ENCODE measurements around the gene KCNJ10. TPM values are rescaled to one million over a fixed set of nuclear protein-coding genes. Genes with fewer than 3 reads are reported as not detected.
A peak's percentile ranks its signal among the peaks of the same experiment; 100 is the strongest.

KCNJ10 gene
- total RNA-seq, 1 donor from 2014 or later: not detected

- no peak for DNase-seq (ENCODE audit: low read depth)
These were observed 29.9 kb upstream of the KCNJ10 start for GRCh38 chr1:160099716-160100375.

DNA sequence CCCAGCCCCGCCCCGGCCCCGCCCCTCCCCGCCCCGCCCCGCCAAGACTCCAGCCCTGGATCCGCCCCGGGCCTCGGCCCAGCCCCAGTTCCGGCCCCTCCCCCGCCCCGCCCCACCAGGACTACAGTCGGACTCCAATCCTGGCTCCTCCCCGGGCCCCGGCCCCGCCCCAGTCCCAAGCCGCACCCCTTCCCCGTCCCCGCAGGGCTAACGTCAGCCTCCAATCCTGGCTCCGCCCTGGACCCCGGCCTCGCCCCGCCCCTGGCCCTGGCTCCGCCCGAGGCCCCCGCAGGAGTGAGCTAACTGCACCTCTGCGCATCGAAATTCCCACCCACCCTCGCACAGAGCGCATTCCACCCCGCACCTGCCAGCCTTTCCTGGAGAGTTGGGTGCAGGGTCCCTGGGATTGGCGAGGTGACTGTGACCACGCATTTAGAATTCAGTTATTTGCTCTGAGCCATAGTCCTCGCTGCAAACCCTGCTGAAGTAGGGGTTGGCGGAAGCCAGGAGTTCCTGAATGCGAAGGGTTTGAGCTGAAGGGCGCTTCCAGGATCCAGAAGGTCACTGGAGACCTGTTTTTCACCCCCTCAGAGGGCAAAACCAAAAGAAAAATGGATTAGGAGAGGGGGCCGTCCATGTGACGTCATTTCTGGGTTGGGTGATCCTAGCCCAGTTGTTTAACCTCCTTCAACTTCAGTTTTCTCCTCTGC, 29.0 kb upstream of the KCNJ10 start:
- peak; percentile 95 for DNase-seq (ENCODE audit: low read depth)

DNA sequence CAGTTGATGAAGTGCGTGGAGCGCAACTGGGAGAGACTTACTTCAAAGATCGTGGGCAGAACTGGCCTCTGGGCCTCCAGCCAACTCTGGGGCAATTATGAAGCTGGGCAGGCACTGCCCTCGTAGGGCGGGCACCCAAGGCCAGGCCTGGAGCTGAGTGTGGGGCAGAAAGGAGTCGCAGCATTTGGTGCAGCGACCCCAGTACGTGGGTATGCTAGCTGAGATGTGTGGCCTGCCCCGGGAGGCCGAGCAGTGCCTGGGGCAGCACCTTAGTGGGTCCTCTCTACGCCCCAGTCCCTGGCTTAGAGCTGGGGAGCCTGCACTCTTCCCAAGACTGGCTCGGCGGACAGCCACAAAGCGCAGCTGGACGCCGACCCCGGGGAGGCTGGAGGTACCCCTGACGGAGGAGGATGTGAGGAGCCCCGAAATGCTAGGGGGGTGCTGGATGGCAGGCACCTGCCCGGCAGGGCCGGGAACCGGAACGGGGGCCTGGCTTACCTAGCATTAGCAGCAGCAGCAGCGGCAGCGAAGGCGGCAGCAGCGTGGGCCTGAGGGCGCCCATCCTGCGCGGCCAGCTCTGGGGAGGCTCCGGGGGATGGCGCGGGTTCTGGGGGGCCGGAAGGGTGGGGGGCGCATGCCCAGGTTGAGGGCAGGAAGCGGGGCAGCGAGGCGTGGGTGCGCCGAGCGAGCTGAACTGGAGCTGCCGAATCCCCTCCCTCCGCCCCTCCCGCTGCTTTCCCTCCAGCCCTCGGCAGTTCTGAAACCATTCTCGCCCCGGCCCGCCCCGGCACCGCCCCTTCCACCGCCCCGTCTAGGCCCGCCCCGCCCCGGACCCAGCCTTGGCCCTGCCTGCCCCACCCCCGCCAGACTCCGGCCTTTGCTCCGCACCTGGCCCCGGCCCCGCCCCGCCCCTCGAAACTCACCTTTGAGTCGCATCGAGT, 28.2 kb upstream of the KCNJ10 start, which contains the start of gene IGSF8:
Gene IGSF8 (minus strand): TSS at position 709 of the 941 bp plus-strand sequence. CDS start 147 bp downstream, at position 562.
- peak; percentile 78 for DNase-seq (ENCODE audit: low read depth)

- no peak for DNase-seq (ENCODE audit: low read depth)
These were observed 27.4 kb upstream of the KCNJ10 start for GRCh38 chr1:160097151-160097910.

DNA sequence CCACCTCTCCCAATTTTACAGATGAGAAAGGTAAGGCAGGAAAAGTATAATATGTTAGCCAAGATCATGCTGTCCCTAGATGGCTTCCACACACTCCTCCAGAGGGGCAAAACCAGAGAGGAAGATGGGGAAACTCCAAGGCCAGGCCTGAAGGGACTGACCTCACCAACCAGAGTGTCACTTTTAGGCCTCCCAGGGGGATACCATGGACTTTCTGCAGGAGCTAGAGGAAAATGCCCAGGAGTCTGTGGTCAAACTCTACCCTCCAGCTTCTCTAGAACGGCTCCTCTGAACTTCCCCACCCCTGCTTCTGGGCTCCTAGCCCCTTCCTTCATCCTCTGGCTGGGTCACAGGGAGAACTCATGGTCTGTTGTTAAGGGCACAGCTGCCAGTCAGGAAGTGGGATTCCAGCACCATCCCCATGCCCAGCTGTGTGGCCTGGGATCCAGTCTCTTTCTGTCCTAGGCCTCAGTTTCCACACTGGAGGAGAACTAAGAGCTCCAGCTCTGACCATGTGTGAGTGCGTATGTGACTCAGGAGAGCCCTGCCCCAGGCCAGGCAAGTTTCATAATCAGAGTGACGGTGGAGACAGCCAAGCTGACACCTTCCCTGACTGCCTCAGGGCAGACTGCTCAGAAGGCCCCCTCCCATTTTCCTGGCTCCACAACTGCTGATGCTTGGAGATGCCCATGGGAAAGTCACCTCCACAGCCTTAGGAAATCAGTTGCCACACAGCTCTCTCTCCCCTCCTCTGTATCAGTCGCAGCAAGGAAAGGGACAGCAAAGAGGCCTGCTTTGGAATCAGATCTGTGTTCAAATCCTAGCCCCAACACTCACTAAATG, 26.5 kb upstream of the KCNJ10 start:
- no peak for DNase-seq (ENCODE audit: low read depth)

- no peak for DNase-seq (ENCODE audit: low read depth)
These were observed 25.6 kb upstream of the KCNJ10 start for GRCh38 chr1:160095382-160096105.

DNA sequence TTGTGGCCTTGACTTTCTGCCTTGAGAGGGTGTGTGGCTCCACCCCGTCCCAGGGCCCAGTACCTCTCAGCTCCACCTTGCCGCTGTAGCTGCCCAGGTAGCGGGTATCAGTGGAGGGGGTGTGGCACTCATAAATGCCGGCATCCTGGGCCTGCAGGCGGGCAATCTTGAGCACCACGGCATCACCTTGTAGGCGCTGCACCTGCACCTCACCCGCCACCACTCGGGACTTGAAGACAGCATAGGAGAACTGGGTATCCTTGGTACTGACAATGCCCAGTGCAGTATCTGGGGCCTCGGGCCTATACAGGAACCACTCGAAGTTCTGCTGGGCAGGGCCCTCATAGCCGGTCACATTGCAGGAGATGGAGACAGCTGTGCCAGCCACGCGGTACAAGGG, 24.8 kb upstream of the KCNJ10 start:
- DNase-seq (ENCODE audit: low read depth): no peak

DNA sequence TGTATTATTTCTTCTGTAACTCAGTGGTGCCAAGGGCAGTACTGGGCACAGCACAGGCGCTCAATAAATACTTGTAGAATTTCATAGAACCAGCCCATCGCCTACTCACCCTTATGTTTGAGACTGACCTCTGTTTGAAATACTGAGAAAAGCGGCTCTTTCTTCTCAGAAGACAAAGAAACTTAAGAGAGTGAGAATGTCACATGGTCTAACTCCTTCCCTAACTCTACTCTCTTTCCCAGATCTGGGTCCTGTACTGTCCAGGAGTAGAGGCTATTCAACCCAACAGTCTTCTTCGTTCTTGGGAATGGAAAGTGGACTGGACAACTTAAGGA, 24.3 kb upstream of the KCNJ10 start:
- no peak for DNase-seq (ENCODE audit: low read depth)

DNA sequence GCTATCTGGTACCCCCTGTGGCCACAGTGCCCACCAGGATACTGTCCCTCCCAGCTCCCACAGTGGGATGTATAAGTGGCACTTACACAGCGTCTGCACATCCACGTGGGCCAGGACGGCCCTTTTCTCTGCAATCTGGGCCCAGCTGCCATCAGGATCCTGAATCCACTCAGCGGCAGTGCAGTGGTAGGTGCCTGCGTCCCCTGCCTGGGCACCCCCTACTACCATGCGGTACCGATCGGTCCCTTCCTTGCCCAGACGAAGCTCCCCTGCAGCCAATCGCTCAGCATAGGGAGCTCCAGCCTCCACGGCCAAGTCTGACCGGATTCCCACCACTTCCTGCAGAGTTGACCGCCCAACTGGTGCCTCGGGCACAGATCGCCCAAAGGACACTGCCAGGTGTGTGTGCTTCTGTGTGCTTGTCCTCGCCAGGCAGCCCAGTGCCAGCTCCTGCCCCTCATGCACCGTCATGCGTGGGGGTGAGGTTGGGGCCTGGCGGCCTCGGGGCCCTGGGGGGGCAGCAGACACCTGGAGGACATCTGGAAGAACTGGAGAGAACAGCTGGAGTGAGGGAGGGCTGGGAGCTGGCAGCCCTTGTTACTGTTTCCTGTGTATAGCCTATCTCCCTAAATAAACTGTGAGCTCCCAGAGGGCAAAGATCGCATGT, 23.8 kb upstream of the KCNJ10 start:
- no peak for DNase-seq (ENCODE audit: low read depth)

GRCh38 chr1:160093069-160093395, 23.1 kb upstream of the KCNJ10 start:
- DNase-seq (ENCODE audit: low read depth): no peak

DNA sequence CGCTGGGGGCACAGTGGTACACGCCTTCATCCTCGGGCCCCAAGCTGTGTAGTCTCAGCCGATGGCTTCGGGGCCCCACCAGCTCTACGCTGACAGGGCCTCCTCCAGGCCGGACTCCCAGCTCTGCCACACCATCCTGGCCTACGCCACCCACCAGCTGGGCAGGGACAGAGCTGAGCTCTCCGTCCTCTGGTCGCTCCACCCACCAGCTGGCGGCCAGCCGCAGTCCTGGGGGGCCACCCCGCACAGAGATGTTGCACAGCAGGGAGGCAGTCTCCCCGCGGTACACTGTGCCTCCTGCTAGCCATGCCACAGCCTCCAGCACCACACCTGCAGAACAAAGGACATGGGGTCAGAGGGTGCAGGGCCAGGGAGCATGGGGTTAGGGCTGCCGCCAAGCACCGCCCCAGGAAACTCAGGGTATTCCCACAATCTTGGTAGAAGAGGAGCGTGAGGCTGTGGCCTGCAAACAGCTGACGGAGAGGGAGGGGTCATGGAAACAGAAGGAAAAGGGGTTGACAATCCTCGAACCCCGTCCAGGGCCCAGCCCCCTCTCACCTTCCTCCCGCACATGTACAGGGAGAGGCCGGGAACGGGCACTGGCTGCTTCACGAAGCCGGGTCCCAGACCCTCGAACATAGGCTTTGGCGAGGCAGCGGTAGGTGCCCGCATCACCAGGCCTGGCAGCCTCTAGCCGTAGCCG, 22.6 kb upstream of the KCNJ10 start:
- DNase-seq (ENCODE audit: low read depth): no peak

DNA sequence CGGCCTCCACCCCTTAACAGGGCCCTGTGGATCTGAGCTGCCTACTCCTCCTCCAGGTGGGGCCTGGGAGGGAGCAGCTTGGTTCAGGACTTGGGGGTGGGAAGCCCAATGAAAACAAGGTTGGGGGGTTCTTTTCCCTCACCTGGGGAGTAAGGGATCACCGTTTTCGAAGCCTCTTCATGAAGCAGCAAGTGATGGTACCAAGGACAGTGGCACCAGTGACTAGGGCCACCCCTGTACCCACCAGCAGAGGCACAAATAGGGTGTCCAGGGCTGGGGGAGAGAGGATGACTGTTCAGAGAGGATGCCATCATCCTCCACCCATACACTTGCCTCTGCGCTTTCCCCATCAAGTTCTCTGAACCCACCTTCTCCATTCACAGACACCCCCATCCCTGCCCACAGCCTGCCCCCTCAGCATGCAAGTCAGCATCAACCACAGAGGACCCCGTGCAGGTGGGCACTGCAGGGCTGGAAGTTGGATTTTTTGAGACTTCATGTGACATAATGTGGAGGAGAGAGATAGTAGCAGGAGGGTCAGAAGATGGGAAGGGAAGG, 21.8 kb upstream of the KCNJ10 start:
- DNase-seq (ENCODE audit: low read depth): no peak

- no peak for DNase-seq (ENCODE audit: low read depth)
These were observed 20.8 kb upstream of the KCNJ10 start for GRCh38 chr1:160090760-160091159.

- DNase-seq (ENCODE audit: low read depth): no peak
These were observed 19.9 kb upstream of the KCNJ10 start for GRCh38 chr1:160089883-160090282.

DNA sequence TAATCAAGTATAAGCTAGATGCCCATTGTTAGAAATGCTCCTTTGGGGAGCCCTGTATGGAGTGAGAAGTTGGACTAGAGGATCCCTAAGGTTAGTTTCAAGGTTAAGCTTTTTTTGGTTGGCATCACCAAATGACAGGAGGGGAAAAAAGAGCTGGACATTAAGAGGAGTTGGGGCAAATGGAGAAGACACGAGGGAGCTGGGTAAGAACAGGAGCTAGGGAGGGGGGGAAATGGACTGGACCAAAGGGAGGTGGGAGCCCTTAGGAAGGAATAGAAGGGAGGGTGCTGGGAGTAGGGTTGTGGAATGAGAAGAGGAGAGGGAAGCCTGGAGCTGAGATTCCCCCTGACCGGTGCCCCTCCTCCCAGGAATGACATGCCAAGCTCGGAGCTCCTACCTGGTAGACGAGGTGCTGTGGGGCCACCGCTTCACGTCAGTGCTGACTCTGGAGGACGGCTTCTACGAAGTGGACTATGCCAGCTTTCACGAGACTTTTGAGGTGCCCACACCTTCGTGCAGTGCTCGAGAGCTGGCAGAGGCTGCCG, 17.2 kb upstream of the KCNJ10 start:
- no peak for DNase-seq (ENCODE audit: low read depth)

GRCh38 chr1:160086456-160086892, 16.5 kb upstream of the KCNJ10 start:
- no peak for DNase-seq (ENCODE audit: low read depth)

GRCh38 chr1:160085686-160086455, 15.9 kb upstream of the KCNJ10 start:
- DNase-seq (ENCODE audit: low read depth): peak; percentile 74

Data from myocyte (in vitro differentiated cells).